Measurements from ENCODE around the gene CTNNA2.
"Not testable (repeated sequence)": the region's sequence is repeated elsewhere in the genome, so short reads cannot be mapped to it uniquely, and the experiment has no call there.

Gene CTNNA2

DNA sequence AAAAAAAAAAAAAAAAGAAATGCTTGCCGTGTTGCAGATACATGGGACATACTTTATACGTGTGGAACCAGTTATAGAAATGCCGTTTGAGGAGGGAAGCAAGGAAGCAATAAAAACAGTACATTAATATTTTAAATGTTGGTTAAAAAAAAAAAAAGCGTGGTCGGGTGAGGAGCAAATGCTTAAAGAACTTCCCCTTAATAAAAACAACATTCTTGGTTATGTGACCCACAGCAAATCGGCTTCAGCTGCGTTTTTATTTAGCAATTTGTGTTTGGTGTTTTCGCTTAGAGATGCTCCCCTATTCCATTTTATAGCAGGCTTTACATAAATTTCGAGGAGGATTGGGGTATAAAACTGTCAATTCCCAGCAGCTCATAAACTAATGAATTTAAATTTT, 568.1 kb downstream of the CTNNA2 start:
- DNase-seq (ENCODE audit: low spot score) = no peak

DNA sequence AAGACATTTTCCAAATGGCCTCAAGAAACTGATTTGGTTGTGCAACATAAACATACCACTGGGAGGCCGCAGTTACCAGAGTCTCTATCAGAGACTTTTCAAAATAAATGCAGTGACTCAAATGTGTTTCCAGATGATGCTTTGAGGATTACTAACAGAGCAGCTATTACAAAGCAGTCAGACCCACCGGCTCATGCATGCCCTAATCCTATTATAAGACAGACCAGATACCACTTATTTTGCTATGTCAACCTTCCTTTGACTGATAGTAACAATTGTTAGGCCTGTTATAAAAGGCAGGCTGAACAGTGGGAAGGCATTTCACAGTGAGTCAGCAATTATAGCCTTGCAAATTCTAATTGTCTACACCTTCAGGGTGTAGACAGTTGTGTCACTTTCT, 574.0 kb downstream of the CTNNA2 start:
- DNase-seq (ENCODE audit: low spot score) = peak; percentile 14

- no peak for DNase-seq (ENCODE audit: low spot score)
These were observed 578.4 kb downstream of the CTNNA2 start for GRCh38 chr2:80091237-80091636.

DNA sequence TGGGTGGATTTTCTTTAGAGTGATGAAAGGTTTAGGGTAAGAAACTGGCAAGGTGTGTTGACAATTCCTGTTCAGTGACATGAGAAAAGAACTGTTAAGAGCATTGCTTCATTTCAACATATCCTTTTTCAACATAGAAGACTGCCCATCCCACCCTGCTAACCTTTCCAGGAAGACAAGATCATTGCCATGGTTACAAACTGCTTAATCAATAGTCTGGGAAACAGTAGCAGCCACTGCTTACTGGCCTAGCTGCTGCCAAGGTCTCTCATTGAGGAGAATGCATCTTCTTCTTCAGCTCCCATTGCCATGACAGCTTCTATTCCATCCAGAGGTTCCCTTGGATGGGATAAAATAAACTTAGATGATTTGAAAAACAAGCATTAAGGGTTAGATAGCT, 579.6 kb downstream of the CTNNA2 start:
- DNase-seq (ENCODE audit: low spot score) = no peak

DNA sequence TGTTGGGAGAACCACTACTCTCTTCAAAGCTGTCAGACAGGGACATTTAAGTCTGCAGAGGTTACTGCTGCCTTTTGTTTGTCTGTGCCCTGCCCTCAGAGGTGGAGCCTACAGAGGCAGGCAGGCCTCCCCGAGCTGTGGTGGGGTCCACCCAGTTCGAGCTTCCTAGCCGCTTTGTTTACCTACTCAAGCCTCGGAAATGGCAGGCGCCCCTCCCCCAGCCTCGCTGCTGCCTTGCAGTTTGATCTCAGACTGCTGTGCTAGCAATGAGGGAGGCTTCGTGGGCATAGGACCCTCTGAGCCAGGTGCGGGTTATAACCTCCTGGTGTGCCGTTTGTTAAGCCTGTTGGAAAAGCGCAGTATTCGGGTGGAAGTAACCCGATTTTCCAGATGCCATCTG, 585.7 kb downstream of the CTNNA2 start:
- DNase-seq (ENCODE audit: low spot score) = not testable (repeated sequence)

DNA sequence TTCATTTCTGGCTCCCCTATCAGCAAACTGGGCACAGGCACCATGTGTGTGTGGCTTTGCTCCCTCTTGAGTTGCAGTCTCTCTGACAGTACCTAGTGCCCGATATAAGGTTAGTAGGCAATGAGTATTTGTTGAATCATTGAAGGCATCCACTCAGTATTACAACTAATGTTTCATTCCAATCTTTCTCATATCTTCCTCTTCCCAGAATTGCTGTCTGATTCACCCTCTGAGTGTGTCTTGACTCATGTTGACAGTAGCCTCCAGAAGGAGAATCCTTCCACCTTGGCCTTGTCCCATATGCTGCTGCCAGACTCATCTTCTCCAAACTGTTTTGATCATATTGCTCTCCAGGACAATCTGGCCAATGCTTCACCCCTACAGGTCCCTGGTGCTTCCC, 589.2 kb downstream of the CTNNA2 start:
- DNase-seq (ENCODE audit: low spot score) = no peak

- DNase-seq (ENCODE audit: low spot score) = no peak
These were observed 592.3 kb downstream of the CTNNA2 start for GRCh38 chr2:80105015-80105640.

GRCh38 chr2:80111185-80111584, 598.3 kb downstream of the CTNNA2 start:
- DNase-seq (ENCODE audit: low spot score) = no peak

DNA sequence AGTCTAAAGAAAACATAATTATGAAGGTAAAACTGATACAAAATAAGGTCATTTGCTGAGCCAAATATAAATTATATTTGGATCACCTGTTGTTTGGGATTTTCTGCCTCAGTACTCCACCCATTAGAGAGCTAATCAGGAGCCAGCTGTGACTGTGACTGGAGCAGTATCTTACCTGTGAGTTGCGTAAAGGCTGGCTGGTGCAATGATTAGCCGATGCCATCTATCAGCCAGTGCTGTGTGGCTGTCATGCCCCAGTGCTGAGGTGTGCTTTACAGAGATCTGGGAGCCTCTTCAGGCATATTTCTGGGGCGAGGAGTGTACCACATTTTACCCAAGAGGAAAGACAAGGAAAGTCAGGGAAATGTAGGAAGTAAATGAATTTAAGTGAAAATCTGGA, 599.9 kb downstream of the CTNNA2 start:
- DNase-seq (ENCODE audit: low spot score) = no peak

DNA sequence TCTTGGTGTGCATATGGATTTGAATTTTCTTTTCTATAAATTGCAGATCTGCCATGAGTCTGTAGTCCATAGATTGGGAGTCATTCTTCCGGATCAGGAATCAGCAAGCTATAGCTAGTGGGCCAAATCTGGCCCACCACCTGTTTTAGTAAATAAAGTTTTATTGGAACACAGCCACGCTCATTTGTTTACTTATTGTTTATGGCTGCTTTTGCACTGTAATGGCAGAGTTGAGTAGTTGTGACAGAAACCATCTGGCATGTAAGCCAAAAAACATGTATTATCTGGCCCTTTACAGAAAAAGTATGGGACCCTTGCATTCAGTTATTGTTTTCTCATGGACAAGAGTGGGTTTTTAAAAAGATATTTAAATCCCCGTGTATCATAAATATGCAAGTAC, 600.5 kb downstream of the CTNNA2 start:
- no peak for DNase-seq (ENCODE audit: low spot score)

DNA sequence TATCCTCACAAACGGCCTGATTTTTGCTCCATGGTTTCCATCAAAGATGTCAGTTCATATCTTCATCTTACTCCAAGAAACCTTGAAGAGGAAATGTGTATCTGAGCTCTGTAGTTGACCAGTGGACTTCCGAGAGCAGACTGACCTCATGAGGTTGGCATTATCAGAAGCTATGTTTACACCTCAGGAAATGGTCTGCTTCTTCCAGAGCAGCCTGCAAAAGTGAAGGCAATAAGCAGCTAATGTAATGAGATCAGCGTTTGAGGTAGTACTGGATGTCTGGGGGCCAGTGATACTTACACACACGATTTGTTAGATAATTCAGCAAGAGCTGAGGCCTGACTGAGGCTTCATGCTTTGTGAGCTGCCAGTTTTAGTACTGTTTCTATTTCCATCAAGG, 602.0 kb downstream of the CTNNA2 start:
- no peak for DNase-seq (ENCODE audit: low spot score)

GRCh38 chr2:80117401-80117800, 604.5 kb downstream of the CTNNA2 start:
- DNase-seq (ENCODE audit: low spot score) = no peak

DNA sequence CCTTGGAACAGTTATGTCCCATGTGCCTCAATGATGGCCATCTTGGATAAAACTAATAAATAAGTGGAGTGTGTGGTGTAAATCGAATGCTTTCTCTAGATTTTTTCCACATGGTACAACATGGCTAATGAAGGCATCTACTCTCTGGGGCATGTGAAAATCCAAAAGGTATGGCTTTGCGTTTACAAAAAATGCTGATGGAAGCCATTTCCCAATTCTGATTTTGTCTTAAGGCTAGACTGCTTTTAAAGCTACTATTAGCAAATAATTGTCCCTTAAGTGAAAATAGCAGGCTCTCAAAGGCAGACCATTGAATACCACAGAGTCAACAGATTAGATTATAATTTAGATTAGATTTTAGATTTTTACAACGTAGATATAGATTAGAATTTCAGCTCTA, 608.0 kb downstream of the CTNNA2 start:
- no peak for DNase-seq (ENCODE audit: low spot score)

- DNase-seq (ENCODE audit: low spot score) = no peak
These were observed 609.8 kb downstream of the CTNNA2 start for GRCh38 chr2:80122675-80123074.

GRCh38 chr2:80126596-80127189, 613.8 kb downstream of the CTNNA2 start:
- DNase-seq (ENCODE audit: low spot score) = no peak

GRCh38 chr2:80128080-80128479, 615.2 kb downstream of the CTNNA2 start:
- DNase-seq (ENCODE audit: low spot score) = no peak

GRCh38 chr2:80132281-80132680, 619.4 kb downstream of the CTNNA2 start:
- DNase-seq (ENCODE audit: low spot score) = no peak

GRCh38 chr2:80135001-80135400, 622.1 kb downstream of the CTNNA2 start:
- DNase-seq (ENCODE audit: low spot score) = no peak

DNA sequence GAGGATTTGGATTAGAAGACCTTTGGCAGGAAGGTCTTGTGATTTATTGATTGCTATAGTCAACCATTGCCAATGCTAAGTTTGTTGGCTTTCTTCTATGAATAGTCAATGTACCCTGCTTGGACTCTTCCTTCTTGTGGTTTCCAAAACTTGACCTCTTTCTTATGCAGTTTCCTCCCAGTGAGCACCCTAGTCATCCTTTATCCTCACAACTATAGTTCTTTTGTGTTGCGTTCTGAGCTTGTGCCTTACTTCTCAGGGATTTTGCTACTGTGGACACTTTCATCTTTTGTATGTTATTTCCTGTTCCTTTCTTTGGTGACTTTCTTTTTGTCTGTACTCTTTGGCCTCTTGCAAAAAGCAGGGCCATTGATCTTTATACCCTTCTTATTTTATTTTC, 623.5 kb downstream of the CTNNA2 start:
- DNase-seq (ENCODE audit: low spot score) = no peak

- no peak for DNase-seq (ENCODE audit: low spot score)
These were observed 626.1 kb downstream of the CTNNA2 start for GRCh38 chr2:80139001-80139400.

- DNase-seq (ENCODE audit: low spot score) = no peak
These were observed 628.3 kb downstream of the CTNNA2 start for GRCh38 chr2:80141007-80141726.

- DNase-seq (ENCODE audit: low spot score) = no peak
These were observed 632.6 kb downstream of the CTNNA2 start for GRCh38 chr2:80145499-80145898.

DNA sequence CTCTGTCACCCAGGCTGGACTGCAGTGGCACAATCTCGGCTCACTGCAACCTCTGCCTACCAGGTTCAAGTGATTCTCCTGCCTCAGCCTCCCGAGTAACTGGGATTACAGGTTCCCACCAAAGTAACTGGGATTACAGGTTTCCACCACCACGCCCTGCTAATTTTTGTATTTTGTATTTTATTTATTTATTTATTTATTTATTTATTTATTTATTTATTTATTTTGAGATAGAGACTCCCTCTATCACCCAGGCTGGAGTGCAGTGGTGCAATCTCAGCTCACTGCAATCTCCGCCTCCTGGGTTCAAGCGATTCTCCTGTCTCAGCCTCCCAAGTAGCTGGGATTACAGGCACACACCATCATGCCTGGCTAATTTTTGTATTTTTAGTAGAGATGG, 633.9 kb downstream of the CTNNA2 start:
- not testable (repeated sequence) for DNase-seq (ENCODE audit: low spot score)

GRCh38 chr2:80147690-80148089, 634.8 kb downstream of the CTNNA2 start:
- no peak for DNase-seq (ENCODE audit: low spot score)

Data from D341Med (cell line).